Colonic mucosa (tissue), 4 donors: Measurements from ENCODE around the gene TULP4. TPM values are rescaled to one million over a fixed set of nuclear protein-coding genes. Genes with fewer than 3 reads are reported as not detected.

ENCODE experiments used
- DNase-seq: peaks from one replicate; pipeline ENCODE4 v3.0.0-alpha.2; 2020
- H3K27ac ChIP-seq: fragments of 200-600 bp; one replicate; pipeline ENCODE4 v1.8.0; 2021
- H3K27me3 ChIP-seq: fragments of 200-600 bp; one replicate; pipeline ENCODE4 v1.8.0; 2021
- H3K36me3 ChIP-seq: fragments of 200-600 bp; one replicate; pipeline ENCODE4 v1.8.0; 2021
- H3K4me1 ChIP-seq: fragments of 200-600 bp; one replicate; pipeline ENCODE4 v1.8.0; 2021; ENCODE audit warnings: mild to moderate bottlenecking
- H3K4me3 ChIP-seq: fragments of 200-600 bp; one replicate; pipeline ENCODE4 v1.8.0; 2021
- H3K9ac ChIP-seq, 2 donors: one replicate each; pipeline ENCODE4 v1.7.0; 2013; ENCODE audit warnings: control low read depth in 2 of 2, low read depth in 2 of 2, low read length in 2 of 2
- H3K9me3 ChIP-seq: fragments of 200-600 bp; one replicate; pipeline ENCODE4 v1.8.0; 2021
- intact Hi-C: fragments of 100-400 bp; cut with DNase I; formaldehyde crosslinking; loops from one replicate; pipeline ENCODE4 v1.14.1; 2022
- total RNA-seq, 2 donors: library from RNA; stranded (reverse); fragmentation: NEBNext Ultra II Directional in 1 of 2; extraction: Animal tissue kit (Norgen Biotek cat#: 25700) in 1 of 2; gene quantifications; one replicate each; pipeline ENCODE4 v1.2.1, GENCODE V29; 2021
- TF ChIP-seq, protein P1 (sequence below): fragments of 200-600 bp; IDR thresholded peaks from one replicate; pipeline ENCODE4 v1.8.0; 2022; ENCODE audit warnings: antibody characterized with exemption, mild to moderate bottlenecking
- donor health status: healthy.
- donor health status: DM: no; HTN: no; CAD: no.
- donor health status: DM: no; HTN: no; CAD: no.

TULP4 gene
- total RNA-seq, 2 donors from 2014 or later, result 63.1 to 68.0 TPM

GRCh38 chr6:158413814-158414565 is 101.7 kb downstream of the TULP4 start:
- intact Hi-C loops, result no loop called here
- no peak for DNase-seq
- Histone ChIP-seq H3K4me1 (no peaks in the 10 kb centered on the region), H3K9ac (no peak overlapping the region), H3K4me3 (no peak overlapping the region), H3K27ac (no peak overlapping the region), H3K36me3 (no peaks in the 10 kb centered on the region), H3K27me3 (no peaks in the 10 kb centered on the region), H3K9me3 (no peaks in the 10 kb centered on the region)
- TF ChIP-seq, protein P1, sequence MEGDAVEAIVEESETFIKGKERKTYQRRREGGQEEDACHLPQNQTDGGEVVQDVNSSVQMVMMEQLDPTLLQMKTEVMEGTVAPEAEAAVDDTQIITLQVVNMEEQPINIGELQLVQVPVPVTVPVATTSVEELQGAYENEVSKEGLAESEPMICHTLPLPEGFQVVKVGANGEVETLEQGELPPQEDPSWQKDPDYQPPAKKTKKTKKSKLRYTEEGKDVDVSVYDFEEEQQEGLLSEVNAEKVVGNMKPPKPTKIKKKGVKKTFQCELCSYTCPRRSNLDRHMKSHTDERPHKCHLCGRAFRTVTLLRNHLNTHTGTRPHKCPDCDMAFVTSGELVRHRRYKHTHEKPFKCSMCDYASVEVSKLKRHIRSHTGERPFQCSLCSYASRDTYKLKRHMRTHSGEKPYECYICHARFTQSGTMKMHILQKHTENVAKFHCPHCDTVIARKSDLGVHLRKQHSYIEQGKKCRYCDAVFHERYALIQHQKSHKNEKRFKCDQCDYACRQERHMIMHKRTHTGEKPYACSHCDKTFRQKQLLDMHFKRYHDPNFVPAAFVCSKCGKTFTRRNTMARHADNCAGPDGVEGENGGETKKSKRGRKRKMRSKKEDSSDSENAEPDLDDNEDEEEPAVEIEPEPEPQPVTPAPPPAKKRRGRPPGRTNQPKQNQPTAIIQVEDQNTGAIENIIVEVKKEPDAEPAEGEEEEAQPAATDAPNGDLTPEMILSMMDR, result no peak

- no peaks in the 10 kb centered on the region for H3K4me1 ChIP-seq
- TF ChIP-seq, protein P1, result no peak
- H3K4me3 ChIP-seq, result no peak overlapping the region
- H3K9me3 ChIP-seq, result no peaks in the 10 kb centered on the region
- H3K36me3 ChIP-seq, result no peaks in the 10 kb centered on the region
- intact Hi-C loops, result no loop called here
- no peak overlapping the region for H3K9ac ChIP-seq
- H3K27me3 ChIP-seq, result no peaks in the 10 kb centered on the region
- no peak for DNase-seq
- no peak overlapping the region for H3K27ac ChIP-seq
Measured at GRCh38 chr6:158414851-158415262, 102.6 kb downstream of the TULP4 start.

- no peak for DNase-seq
- Histone ChIP-seq H3K36me3 (no peaks in the 10 kb centered on the region), H3K27me3 (no peaks in the 10 kb centered on the region), H3K9me3 (no peaks in the 10 kb centered on the region), H3K9ac (no peak overlapping the region), H3K4me3 (no peak overlapping the region), H3K4me1 (no peaks in the 10 kb centered on the region), H3K27ac (no peak overlapping the region)
- intact Hi-C loops, result no loop called here
- TF ChIP-seq, protein P1, result no peak
Measured at GRCh38 chr6:158415666-158416065, 103.4 kb downstream of the TULP4 start.

- intact Hi-C loops, result no loop called here
- H3K27me3 ChIP-seq, result no peaks in the 10 kb centered on the region
- no peak overlapping the region for H3K27ac ChIP-seq
- no peaks in the 10 kb centered on the region for H3K36me3 ChIP-seq
- H3K9me3 ChIP-seq, result no peaks in the 10 kb centered on the region
- DNase-seq, result no peak
- no peak overlapping the region for H3K9ac ChIP-seq
- no peaks in the 10 kb centered on the region for H3K4me1 ChIP-seq
- no peak overlapping the region for H3K4me3 ChIP-seq
- TF ChIP-seq, protein P1, result no peak
Measured at GRCh38 chr6:158416883-158417759, 104.9 kb downstream of the TULP4 start.

- TF ChIP-seq, protein P1, result no peak
- H3K27ac ChIP-seq, result no peak overlapping the region
- H3K36me3 ChIP-seq, result no peaks in the 10 kb centered on the region
- no peaks in the 10 kb centered on the region for H3K4me1 ChIP-seq
- no peak overlapping the region for H3K9ac ChIP-seq
- no peaks in the 10 kb centered on the region for H3K27me3 ChIP-seq
- no peaks in the 10 kb centered on the region for H3K9me3 ChIP-seq
- no peak overlapping the region for H3K4me3 ChIP-seq
- no peak for DNase-seq
- intact Hi-C loops, result no loop called here
Measured at GRCh38 chr6:158417760-158418098, 105.5 kb downstream of the TULP4 start.
